Measurements from ENCODE around the gene TTC28.

TTC28 gene

GRCh38 chr22:28034145-28034759 is 645.4 kb downstream of the TTC28 start:
- Histone ChIP-seq H2AFZ (ENCODE audit: low read length) (no peak overlapping the region), H3K4me2 (ENCODE audit: low read depth, low read length, poor library complexity, severe bottlenecking) (peak overlapping the region; percentile 88), H3F3A (ENCODE audit: low read depth) (peaks cover 19% of the 10 kb centered on the region), H3K9ac (ENCODE audit: low read depth, low read length, poor library complexity, severe bottlenecking) (peak overlapping the region; percentile 84), H3K79me2 (ENCODE audit: insufficient read depth, low read length) (peaks cover 32% of the 10 kb centered on the region), H3K27me3 (ENCODE audit: insufficient read depth, low read length, poor library complexity, severe bottlenecking) (no peaks in the 10 kb centered on the region), H4K20me1 (ENCODE audit: insufficient read depth, low read length, poor library complexity, severe bottlenecking) (no peaks in the 10 kb centered on the region), H3K36me3 (ENCODE audit: insufficient read depth, low read length) (peaks cover 24% of the 10 kb centered on the region; the same call in 1 of the 2 replicates), H3K9me3 (ENCODE audit: insufficient read depth, low read depth, low read length) (no peaks in the 10 kb centered on the region), H3K4me3 (ENCODE audit: low read length, poor library complexity, severe bottlenecking) (peak overlapping the region; percentile 66), H3K9me2 (replicated peaks; ENCODE audit: low read depth, low read length) (no peaks in the 10 kb centered on the region), H3K4me1 (ENCODE audit: insufficient read depth, low read length, poor library complexity, severe bottlenecking) (peaks cover 49% of the 10 kb centered on the region)
- no peak for TF ChIP-seq CTCF (conservative IDR thresholded peaks at IDR 0.05; ENCODE audit: low read length)
- TF ChIP-seq EZH2phosphoT487 (IDR thresholded peaks at IDR 0.05; ENCODE audit: borderline replicate concordance): no peak

DNA sequence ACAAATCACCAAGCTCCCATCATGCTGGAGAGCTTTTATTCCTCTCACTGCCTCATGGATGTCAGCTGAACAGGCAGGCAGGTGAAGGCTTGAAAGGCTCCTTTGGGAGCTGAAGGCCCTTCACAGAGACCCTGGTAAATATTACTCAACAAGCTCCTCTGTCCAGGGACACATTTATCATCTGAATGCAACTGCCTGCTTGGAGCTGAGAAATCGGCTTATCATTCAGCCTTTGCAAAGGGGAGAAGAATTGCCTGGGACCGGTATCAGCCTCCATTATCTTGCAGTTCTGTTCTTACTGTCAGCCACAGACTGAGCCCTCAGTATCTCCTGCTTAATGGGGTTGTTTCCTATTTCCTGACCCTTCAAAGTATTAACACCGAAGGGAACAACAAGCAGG is 646.8 kb downstream of the TTC28 start:
- Histone ChIP-seq H3K4me2 (ENCODE audit: low read depth, low read length, poor library complexity, severe bottlenecking) (peak overlapping the region; percentile 88), H3K36me3 (ENCODE audit: insufficient read depth, low read length) (peaks cover 37% of the 10 kb centered on the region; the same call in 1 of the 2 replicates), H3K27me3 (ENCODE audit: insufficient read depth, low read length, poor library complexity, severe bottlenecking) (no peaks in the 10 kb centered on the region), H3K79me2 (ENCODE audit: insufficient read depth, low read length) (peaks cover 43% of the 10 kb centered on the region), H3K4me3 (ENCODE audit: low read length, poor library complexity, severe bottlenecking) (peak overlapping the region; percentile 66), H2AFZ (ENCODE audit: low read length) (no peak overlapping the region), H3K9me3 (ENCODE audit: insufficient read depth, low read depth, low read length) (no peaks in the 10 kb centered on the region), H3K9me2 (replicated peaks; ENCODE audit: low read depth, low read length) (no peaks in the 10 kb centered on the region), H3K4me1 (ENCODE audit: insufficient read depth, low read length, poor library complexity, severe bottlenecking) (peaks cover 55% of the 10 kb centered on the region), H3F3A (ENCODE audit: low read depth) (peaks cover 19% of the 10 kb centered on the region), H3K9ac (ENCODE audit: low read depth, low read length, poor library complexity, severe bottlenecking) (peak overlapping the region; percentile 84), H4K20me1 (ENCODE audit: insufficient read depth, low read length, poor library complexity, severe bottlenecking) (no peaks in the 10 kb centered on the region)
- no peak for TF ChIP-seq EZH2phosphoT487 (IDR thresholded peaks at IDR 0.05; ENCODE audit: borderline replicate concordance)
- no peak for TF ChIP-seq CTCF (conservative IDR thresholded peaks at IDR 0.05; ENCODE audit: low read length)

- no peak for TF ChIP-seq EZH2phosphoT487 (IDR thresholded peaks at IDR 0.05; ENCODE audit: borderline replicate concordance)
- no peaks in the 10 kb centered on the region for H4K20me1 ChIP-seq (ENCODE audit: insufficient read depth, low read length, poor library complexity, severe bottlenecking)
Observed at GRCh38 chr22:28031383-28031922, 648.2 kb downstream of the TTC28 start.

More at GRCh38 chr22:28031383-28031922, 648.2 kb downstream of the TTC28 start:
- peaks cover 52% of the 10 kb centered on the region; the same call in 1 of the 2 replicates for H3K36me3 ChIP-seq (ENCODE audit: insufficient read depth, low read length)
- H3K79me2 ChIP-seq (ENCODE audit: insufficient read depth, low read length): peaks cover 46% of the 10 kb centered on the region
- H3K9me3 ChIP-seq (ENCODE audit: insufficient read depth, low read depth, low read length): no peaks in the 10 kb centered on the region
- H3K4me2 ChIP-seq (ENCODE audit: low read depth, low read length, poor library complexity, severe bottlenecking): no peak overlapping the region
- H3K9ac ChIP-seq (ENCODE audit: low read depth, low read length, poor library complexity, severe bottlenecking): no peak overlapping the region
- H3F3A ChIP-seq (ENCODE audit: low read depth): peaks cover 19% of the 10 kb centered on the region
- no peaks in the 10 kb centered on the region for H3K9me2 ChIP-seq (replicated peaks; ENCODE audit: low read depth, low read length)
- peaks cover 54% of the 10 kb centered on the region for H3K4me1 ChIP-seq (ENCODE audit: insufficient read depth, low read length, poor library complexity, severe bottlenecking)
- H3K4me3 ChIP-seq (ENCODE audit: low read length, poor library complexity, severe bottlenecking): no peak overlapping the region
- H2AFZ ChIP-seq (ENCODE audit: low read length): no peak overlapping the region
- H3K27me3 ChIP-seq (ENCODE audit: insufficient read depth, low read length, poor library complexity, severe bottlenecking): no peaks in the 10 kb centered on the region

Data from Loucy (cell line).